Measurements from ENCODE around the gene NRM. TPM values are rescaled to one million over a fixed set of nuclear protein-coding genes. Genes with fewer than 3 reads are reported as not detected.

NRM gene
- total and polyA plus RNA-seq, 2 experiments from 2014 or later = 13.8 to 33.8 TPM

DNA sequence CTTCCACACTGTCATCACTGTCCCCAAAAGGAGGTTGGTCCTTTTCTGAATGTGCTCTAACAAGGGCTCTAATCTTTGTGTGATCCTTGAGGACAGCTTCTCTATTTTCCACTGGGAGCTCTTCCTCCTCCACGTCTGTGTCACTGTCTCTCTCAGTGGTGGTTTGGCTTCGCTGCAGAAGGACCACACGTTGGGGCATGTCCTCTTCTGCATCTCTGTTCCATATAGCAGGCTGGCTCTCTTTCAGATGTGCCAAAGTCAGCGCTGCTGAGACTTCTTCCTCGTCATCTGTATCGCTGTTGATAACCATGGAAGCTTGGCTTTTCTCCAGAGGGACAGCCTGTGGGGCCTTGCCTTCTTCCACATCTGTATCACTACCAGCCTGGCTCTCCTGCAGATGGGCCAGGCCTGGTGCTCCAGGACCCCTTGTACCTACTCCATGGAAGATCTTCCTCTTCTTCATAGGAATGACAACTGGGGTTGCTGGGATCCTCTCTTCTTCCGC, 21.7 kb upstream of the NRM start (continued):
- no peak for TF ChIP-seq JUNB (IDR thresholded peaks at IDR 0.05; ENCODE audit: unreplicated experiment)
- no peak for TF ChIP-seq STAT1 (IDR thresholded peaks at IDR 0.05; ENCODE audit: unreplicated experiment)

DNA sequence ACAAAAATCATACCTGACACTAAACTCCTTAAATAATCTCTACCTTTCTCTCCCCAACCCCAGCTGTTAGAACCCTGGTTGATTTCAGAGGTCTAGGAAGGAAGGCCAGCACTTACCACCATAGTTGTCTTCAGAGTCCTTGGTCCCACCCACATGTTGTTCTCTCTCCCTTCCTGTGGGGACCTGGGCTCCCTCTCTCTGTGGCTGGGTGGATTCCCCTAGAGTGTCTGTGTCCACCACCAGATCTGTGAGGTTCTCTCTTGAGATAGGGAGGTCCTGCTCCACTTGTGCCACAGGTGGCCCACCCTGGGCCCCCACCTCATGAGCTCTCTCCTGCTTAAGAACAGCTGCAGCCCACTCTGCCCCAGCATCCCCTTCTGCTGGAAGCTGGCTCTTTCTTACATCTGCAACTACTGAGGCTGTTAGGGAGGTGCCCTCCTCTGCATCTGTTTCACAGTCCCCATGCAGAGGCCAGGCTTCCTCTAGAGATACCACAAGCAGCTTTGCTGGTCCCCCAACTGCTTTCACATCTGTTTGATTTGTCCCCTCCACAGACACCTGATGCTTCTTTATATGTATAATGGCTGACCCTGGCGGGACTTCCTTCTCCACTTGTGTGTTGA, 21.1 kb upstream of the NRM start:
- DNase-seq (ENCODE audit: low spot score) (no peak), ATAC-seq (no peak)
- Mint-ChIP-seq H3K27ac (no peak overlapping the region), H3K4me3 (no peak overlapping the region), H3K27me3 (ENCODE audit: insufficient read depth, low read depth, poor library complexity) (no peaks in the 10 kb centered on the region), H3K36me3 (ENCODE audit: low read depth) (peaks cover 73% of the 10 kb centered on the region), H3K9me3 (no peaks in the 10 kb centered on the region; the same call in 2 of the 3 replicates), H3K4me1 (peaks cover 16% of the 10 kb centered on the region)
- H3K4me1 ChIP-seq (ENCODE audit: insufficient read depth) = peaks cover 7% of the 10 kb centered on the region; the same call in 1 of the 2 replicates
- H4K20me1 ChIP-seq (replicated peaks; ENCODE audit: insufficient read depth) = peaks cover 16% of the 10 kb centered on the region
- 0 out of 2 replicates have a peak, but pooled peaks cover 3% of the 10 kb centered on the region for H3F3A ChIP-seq (replicated peaks; ENCODE audit: low read depth)
- no peak overlapping the region for H3K4me2 ChIP-seq
- no peak overlapping the region for H3K4me3 ChIP-seq
- peaks cover 42% of the 10 kb centered on the region for H3K36me3 ChIP-seq (ENCODE audit: insufficient read depth)
- H3K27ac ChIP-seq (ENCODE audit: low read depth) = no peak overlapping the region
- H3K27me3 ChIP-seq (ENCODE audit: insufficient read depth) = no peaks in the 10 kb centered on the region
- peaks cover 22% of the 10 kb centered on the region for H3K79me2 ChIP-seq (replicated peaks; ENCODE audit: insufficient read depth)
- no peak overlapping the region for H2AFZ ChIP-seq
- no peaks in the 10 kb centered on the region for H3K9me2 ChIP-seq (ENCODE audit: insufficient read depth)
- no peak for TF ChIP-seq EZH2 (IDR thresholded peaks at IDR 0.05; ENCODE audit: low read depth, unreplicated experiment)
- no peak for TF ChIP-seq ZNF331 (CRISPR knock-in tag; IDR thresholded peaks at IDR 0.05; ENCODE audit: low read depth)
- no peak for TF ChIP-seq JUNB (IDR thresholded peaks at IDR 0.05; ENCODE audit: unreplicated experiment)
- no peak for TF ChIP-seq POLR2AphosphoS5 (IDR thresholded peaks at IDR 0.05; ENCODE audit: low read depth)
- no peak for TF ChIP-seq ZNF114 (CRISPR knock-in tag; IDR thresholded peaks at IDR 0.05)
- TF ChIP-seq STAT1 (IDR thresholded peaks at IDR 0.05; ENCODE audit: unreplicated experiment) = no peak
- TF ChIP-seq, protein P1, sequence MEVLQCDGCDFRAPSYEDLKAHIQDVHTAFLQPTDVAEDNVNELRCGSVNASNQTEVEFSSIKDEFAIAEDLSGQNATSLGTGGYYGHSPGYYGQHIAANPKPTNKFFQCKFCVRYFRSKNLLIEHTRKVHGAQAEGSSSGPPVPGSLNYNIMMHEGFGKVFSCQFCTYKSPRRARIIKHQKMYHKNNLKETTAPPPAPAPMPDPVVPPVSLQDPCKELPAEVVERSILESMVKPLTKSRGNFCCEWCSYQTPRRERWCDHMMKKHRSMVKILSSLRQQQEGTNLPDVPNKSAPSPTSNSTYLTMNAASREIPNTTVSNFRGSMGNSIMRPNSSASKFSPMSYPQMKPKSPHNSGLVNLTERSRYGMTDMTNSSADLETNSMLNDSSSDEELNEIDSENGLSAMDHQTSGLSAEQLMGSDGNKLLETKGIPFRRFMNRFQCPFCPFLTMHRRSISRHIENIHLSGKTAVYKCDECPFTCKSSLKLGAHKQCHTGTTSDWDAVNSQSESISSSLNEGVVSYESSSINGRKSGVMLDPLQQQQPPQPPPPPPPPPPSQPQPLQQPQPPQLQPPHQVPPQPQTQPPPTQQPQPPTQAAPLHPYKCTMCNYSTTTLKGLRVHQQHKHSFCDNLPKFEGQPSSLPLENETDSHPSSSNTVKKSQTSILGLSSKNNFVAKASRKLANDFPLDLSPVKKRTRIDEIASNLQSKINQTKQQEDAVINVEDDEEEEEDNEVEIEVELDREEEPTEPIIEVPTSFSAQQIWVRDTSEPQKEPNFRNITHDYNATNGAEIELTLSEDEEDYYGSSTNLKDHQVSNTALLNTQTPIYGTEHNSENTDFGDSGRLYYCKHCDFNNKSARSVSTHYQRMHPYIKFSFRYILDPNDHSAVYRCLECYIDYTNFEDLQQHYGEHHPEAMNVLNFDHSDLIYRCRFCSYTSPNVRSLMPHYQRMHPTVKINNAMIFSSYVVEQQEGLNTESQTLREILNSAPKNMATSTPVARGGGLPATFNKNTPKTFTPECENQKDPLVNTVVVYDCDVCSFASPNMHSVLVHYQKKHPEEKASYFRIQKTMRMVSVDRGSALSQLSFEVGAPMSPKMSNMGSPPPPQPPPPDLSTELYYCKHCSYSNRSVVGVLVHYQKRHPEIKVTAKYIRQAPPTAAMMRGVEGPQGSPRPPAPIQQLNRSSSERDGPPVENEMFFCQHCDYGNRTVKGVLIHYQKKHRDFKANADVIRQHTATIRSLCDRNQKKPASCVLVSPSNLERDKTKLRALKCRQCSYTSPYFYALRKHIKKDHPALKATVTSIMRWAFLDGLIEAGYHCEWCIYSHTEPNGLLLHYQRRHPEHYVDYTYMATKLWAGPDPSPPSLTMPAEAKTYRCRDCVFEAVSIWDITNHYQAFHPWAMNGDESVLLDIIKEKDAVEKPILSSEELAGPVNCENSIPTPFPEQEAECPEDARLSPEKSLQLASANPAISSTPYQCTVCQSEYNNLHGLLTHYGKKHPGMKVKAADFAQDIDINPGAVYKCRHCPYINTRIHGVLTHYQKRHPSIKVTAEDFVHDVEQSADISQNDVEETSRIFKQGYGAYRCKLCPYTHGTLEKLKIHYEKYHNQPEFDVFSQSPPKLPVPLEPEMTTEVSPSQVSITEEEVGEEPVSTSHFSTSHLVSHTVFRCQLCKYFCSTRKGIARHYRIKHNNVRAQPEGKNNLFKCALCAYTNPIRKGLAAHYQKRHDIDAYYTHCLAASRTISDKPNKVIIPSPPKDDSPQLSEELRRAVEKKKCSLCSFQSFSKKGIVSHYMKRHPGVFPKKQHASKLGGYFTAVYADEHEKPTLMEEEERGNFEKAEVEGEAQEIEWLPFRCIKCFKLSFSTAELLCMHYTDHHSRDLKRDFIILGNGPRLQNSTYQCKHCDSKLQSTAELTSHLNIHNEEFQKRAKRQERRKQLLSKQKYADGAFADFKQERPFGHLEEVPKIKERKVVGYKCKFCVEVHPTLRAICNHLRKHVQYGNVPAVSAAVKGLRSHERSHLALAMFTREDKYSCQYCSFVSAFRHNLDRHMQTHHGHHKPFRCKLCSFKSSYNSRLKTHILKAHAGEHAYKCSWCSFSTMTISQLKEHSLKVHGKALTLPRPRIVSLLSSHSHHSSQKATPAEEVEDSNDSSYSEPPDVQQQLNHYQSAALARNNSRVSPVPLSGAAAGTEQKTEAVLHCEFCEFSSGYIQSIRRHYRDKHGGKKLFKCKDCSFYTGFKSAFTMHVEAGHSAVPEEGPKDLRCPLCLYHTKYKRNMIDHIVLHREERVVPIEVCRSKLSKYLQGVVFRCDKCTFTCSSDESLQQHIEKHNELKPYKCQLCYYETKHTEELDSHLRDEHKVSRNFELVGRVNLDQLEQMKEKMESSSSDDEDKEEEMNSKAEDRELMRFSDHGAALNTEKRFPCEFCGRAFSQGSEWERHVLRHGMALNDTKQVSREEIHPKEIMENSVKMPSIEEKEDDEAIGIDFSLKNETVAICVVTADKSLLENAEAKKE (CRISPR knock-in tag; IDR thresholded peaks at IDR 0.05) = no peak
- no peak for TF ChIP-seq EZH2phosphoT487 (IDR thresholded peaks at IDR 0.05; ENCODE audit: unreplicated experiment)
- TF ChIP-seq, protein P2, sequence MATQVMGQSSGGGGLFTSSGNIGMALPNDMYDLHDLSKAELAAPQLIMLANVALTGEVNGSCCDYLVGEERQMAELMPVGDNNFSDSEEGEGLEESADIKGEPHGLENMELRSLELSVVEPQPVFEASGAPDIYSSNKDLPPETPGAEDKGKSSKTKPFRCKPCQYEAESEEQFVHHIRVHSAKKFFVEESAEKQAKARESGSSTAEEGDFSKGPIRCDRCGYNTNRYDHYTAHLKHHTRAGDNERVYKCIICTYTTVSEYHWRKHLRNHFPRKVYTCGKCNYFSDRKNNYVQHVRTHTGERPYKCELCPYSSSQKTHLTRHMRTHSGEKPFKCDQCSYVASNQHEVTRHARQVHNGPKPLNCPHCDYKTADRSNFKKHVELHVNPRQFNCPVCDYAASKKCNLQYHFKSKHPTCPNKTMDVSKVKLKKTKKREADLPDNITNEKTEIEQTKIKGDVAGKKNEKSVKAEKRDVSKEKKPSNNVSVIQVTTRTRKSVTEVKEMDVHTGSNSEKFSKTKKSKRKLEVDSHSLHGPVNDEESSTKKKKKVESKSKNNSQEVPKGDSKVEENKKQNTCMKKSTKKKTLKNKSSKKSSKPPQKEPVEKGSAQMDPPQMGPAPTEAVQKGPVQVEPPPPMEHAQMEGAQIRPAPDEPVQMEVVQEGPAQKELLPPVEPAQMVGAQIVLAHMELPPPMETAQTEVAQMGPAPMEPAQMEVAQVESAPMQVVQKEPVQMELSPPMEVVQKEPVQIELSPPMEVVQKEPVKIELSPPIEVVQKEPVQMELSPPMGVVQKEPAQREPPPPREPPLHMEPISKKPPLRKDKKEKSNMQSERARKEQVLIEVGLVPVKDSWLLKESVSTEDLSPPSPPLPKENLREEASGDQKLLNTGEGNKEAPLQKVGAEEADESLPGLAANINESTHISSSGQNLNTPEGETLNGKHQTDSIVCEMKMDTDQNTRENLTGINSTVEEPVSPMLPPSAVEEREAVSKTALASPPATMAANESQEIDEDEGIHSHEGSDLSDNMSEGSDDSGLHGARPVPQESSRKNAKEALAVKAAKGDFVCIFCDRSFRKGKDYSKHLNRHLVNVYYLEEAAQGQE (IDR thresholded peaks at IDR 0.05; ENCODE audit: unreplicated experiment) = no peak
- TF ChIP-seq, protein P3, sequence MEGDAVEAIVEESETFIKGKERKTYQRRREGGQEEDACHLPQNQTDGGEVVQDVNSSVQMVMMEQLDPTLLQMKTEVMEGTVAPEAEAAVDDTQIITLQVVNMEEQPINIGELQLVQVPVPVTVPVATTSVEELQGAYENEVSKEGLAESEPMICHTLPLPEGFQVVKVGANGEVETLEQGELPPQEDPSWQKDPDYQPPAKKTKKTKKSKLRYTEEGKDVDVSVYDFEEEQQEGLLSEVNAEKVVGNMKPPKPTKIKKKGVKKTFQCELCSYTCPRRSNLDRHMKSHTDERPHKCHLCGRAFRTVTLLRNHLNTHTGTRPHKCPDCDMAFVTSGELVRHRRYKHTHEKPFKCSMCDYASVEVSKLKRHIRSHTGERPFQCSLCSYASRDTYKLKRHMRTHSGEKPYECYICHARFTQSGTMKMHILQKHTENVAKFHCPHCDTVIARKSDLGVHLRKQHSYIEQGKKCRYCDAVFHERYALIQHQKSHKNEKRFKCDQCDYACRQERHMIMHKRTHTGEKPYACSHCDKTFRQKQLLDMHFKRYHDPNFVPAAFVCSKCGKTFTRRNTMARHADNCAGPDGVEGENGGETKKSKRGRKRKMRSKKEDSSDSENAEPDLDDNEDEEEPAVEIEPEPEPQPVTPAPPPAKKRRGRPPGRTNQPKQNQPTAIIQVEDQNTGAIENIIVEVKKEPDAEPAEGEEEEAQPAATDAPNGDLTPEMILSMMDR (conservative IDR thresholded peaks at IDR 0.05; ENCODE audit: low read depth in 2 of 2) = no peak
- TF ChIP-seq, protein P4, sequence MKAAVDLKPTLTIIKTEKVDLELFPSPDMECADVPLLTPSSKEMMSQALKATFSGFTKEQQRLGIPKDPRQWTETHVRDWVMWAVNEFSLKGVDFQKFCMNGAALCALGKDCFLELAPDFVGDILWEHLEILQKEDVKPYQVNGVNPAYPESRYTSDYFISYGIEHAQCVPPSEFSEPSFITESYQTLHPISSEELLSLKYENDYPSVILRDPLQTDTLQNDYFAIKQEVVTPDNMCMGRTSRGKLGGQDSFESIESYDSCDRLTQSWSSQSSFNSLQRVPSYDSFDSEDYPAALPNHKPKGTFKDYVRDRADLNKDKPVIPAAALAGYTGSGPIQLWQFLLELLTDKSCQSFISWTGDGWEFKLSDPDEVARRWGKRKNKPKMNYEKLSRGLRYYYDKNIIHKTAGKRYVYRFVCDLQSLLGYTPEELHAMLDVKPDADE (IDR thresholded peaks at IDR 0.05) = no peak
- no peak for TF ChIP-seq CREB1 (CRISPR knock-in tag; IDR thresholded peaks at IDR 0.05; ENCODE audit: low read depth)
